GM12878 (cell line): ENCODE results near the gene PPP1CC. TPM values are rescaled to one million over a fixed set of nuclear protein-coding genes. Genes with fewer than 3 reads are reported as not detected.

ENCODE experiments used
- ATAC-seq: fragments of 200-7000 bp; cut with Tn5 transposase; 3 replicates; pipeline ENCODE4 v1.9.1; 2020; ENCODE audit warnings: mild to moderate bottlenecking, moderate library complexity
- BruUV-seq: library from RNA; stranded (reverse); fragments of 400-500 nt; replicated peaks from 2 replicates; lab custom pipeline; 2021; lab: Mats Ljungman, UMichigan
- CTCF ChIA-PET: fragments of 300-600 bp; sonication (Branson Sonifier 250); formaldehyde crosslinking; extraction: SDS; loops from one replicate; lab custom pipeline; 2021; ENCODE audit warnings: inconsistent platforms; lab: Yijun Ruan, JAX
- POLR2A ChIA-PET: fragments of 350-600 bp; formaldehyde crosslinking; extraction: SDS; loops from one replicate; lab custom pipeline; 2021; ENCODE audit warnings: inconsistent platforms; lab: Charles Lee
- RAD21 ChIA-PET: fragments of 300-600 bp; sonication (Branson Sonifier 250); formaldehyde crosslinking; loops from one replicate; lab custom pipeline; 2023; ENCODE audit warnings: antibody characterized with exemption; ENCODE audit not compliant: unreplicated experiment; lab: Charles Lee
- SMC1A ChIA-PET: fragments of 300-600 bp; sonication (Branson Sonifier 250); formaldehyde crosslinking; loops from one replicate; lab custom pipeline; 2023; ENCODE audit not compliant: unreplicated experiment, uncharacterized antibody; lab: Charles Lee
- DNase-seq: peaks from one replicate; pipeline ENCODE4 v3.0.0-alpha.2; 2011; ENCODE audit warnings: low read depth, low spot score
- FAIRE-seq: peaks from 3 replicates; lab custom pipeline; 2011; peaks lifted over from hg19 to GRCh38; lab: Jason Lieb, UNC
- H2AFZ ChIP-seq: 2 replicates; pipeline ENCODE4 v1.6.0; 2011; ENCODE audit warnings: low read depth, low read length, control low read depth; ENCODE audit not compliant: control insufficient read depth
- H3K27ac ChIP-seq: 2 replicates; pipeline ENCODE4 v1.5.1; 2011; ENCODE audit warnings: control low read depth; ENCODE audit not compliant: control insufficient read depth, insufficient read depth
- H3K27me3 ChIP-seq, 2 experiments: replicated peaks in 1 of 2; 2 replicates each; pipeline versions ENCODE4 v1.6.0 to v1.6.1; 2011; ENCODE audit warnings: low read length in 1 of 2; ENCODE audit not compliant: control insufficient read depth in 2 of 2, insufficient read depth in 2 of 2
- H3K36me3 ChIP-seq, 2 experiments: 2 replicates each; pipeline ENCODE4 v1.5.1; 2011; ENCODE audit warnings: low read length in 1 of 2; ENCODE audit not compliant: control insufficient read depth in 2 of 2, insufficient read depth in 2 of 2
- H3K4me1 ChIP-seq: 2 replicates; pipeline ENCODE4 v1.6.1; 2011; ENCODE audit warnings: mild to moderate bottlenecking, low read length, moderate library complexity, mixed read lengths; ENCODE audit not compliant: control insufficient read depth, insufficient read depth
- H3K4me2 ChIP-seq: 2 replicates; pipeline ENCODE4 v1.6.0; 2011; ENCODE audit warnings: control low read depth; ENCODE audit not compliant: control insufficient read depth, insufficient read depth
- H3K4me3 ChIP-seq: fragments of 200-600 bp; sonication (generic); 2 replicates; pipeline ENCODE4 v1.5.1; 2016
- H3K79me2 ChIP-seq: 2 replicates; pipeline ENCODE4 v1.6.0; 2011; ENCODE audit warnings: low read length; ENCODE audit not compliant: control insufficient read depth, insufficient read depth
- H3K9ac ChIP-seq: 2 replicates; pipeline ENCODE4 v1.8.0; 2011; ENCODE audit warnings: low read length, control low read depth, mixed read lengths; ENCODE audit not compliant: control insufficient read depth, insufficient read depth
- H3K9me3 ChIP-seq: replicated peaks from 3 replicates; pipeline ENCODE4 v1.5.1; 2011; ENCODE audit warnings: mild to moderate bottlenecking, low read length; ENCODE audit not compliant: control insufficient read depth, insufficient read depth
- H4K20me1 ChIP-seq: 2 replicates; pipeline ENCODE4 v1.6.0; 2011; ENCODE audit not compliant: control insufficient read depth, insufficient read depth
- BHLHE40 ChIP-seq, 2 experiments: fragments of 450-650 bp in 1 of 2; IDR thresholded peaks; 2 replicates each; pipeline ENCODE4 v1.6.1; 2011 to 2017; ENCODE audit warnings: low read depth in 2 of 2, borderline replicate concordance in 1 of 2, improper control_type of control experiment in 1 of 2, low read length in 1 of 2, mild to moderate bottlenecking in 1 of 2
- GATAD2B ChIP-seq: fragments of 450-650 bp; conservative IDR thresholded peaks from 2 replicates; pipeline ENCODE4 v1.6.1; 2017; ENCODE audit warnings: low read depth, mild to moderate bottlenecking, moderate library complexity
- IKZF1 ChIP-seq: fragments of 450-650 bp; conservative IDR thresholded peaks from 2 replicates; pipeline ENCODE4 v1.6.1; 2017; ENCODE audit warnings: antibody characterized with exemption, mild to moderate bottlenecking
- IKZF2 ChIP-seq, 2 experiments: fragments of 450-650 bp; IDR thresholded peaks; 2 replicates each; pipeline ENCODE4 v1.6.1; 2017; ENCODE audit warnings: mild to moderate bottlenecking in 2 of 2, moderate library complexity in 2 of 2
- MLLT1 ChIP-seq: fragments of 450-650 bp; IDR thresholded peaks from 2 replicates; pipeline ENCODE4 v1.6.1; 2016; ENCODE audit warnings: mild to moderate bottlenecking
- NFIC ChIP-seq: IDR thresholded peaks from 2 replicates; pipeline ENCODE4 v1.6.1; 2012; ENCODE audit warnings: low read depth, mild to moderate bottlenecking, inconsistent platforms, low read length, moderate library complexity
- NFYB ChIP-seq: IDR thresholded peaks from 2 replicates; pipeline ENCODE4 v1.6.1; 2011; ENCODE audit warnings: low read depth, mild to moderate bottlenecking, low read length, improper control_type of control experiment, moderate library complexity; ENCODE audit not compliant: insufficient read depth
- NR2F1 ChIP-seq: fragments of 450-650 bp; conservative IDR thresholded peaks from 2 replicates; pipeline ENCODE4 v1.6.1; 2017; ENCODE audit warnings: mild to moderate bottlenecking
- RELB ChIP-seq: fragments of 450-650 bp; IDR thresholded peaks from 2 replicates; pipeline ENCODE4 v1.6.1; 2017; ENCODE audit warnings: low read depth, mild to moderate bottlenecking, moderate library complexity
- RUNX3 ChIP-seq: IDR thresholded peaks from 2 replicates; pipeline ENCODE4 v1.6.1; 2012; ENCODE audit warnings: low read length, inconsistent platforms
- SPI1 ChIP-seq: IDR thresholded peaks from 2 replicates; pipeline ENCODE4 v1.6.1; 2011; ENCODE audit warnings: low read depth, mild to moderate bottlenecking, low read length, moderate library complexity, borderline replicate concordance; ENCODE audit not compliant: insufficient read depth
- WGBS: methylation state at CpG from one replicate; pipeline ENCODE4 v1.1.6; 2016; ENCODE audit warnings: low lambda C conversion rate; ENCODE audit not compliant: insufficient replicate concordance, insufficient coverage; ENCODE audit errors: missing lambda C conversion rate; 5-methylcytosine and 5-hydroxymethylcytosine counted together
- in situ Hi-C: fragments of 300-500 bp; cut with MboI; formaldehyde crosslinking; loops from 9 replicates; pipeline ENCODE4 v1.14.3; 2018; ENCODE audit warnings: mixed read lengths
- intact Hi-C: fragments of 100-400 bp; cut with micrococcal nuclease; formaldehyde crosslinking; loops from one replicate; pipeline ENCODE4 v1.14.2; 2022; ENCODE audit not compliant: unreplicated experiment
- polyA plus RNA-seq, 11 experiments: library from polyadenylated mRNA; depleted of rRNA in 4 of 11; unstranded in 6 of 11; stranded (reverse) in 5 of 11; fragments of >200 nt; fragmentation: Nextera tagmentation in 4 of 11; fragmentation: Illumina TruSeq in 1 of 11; extraction: Ambion mirVana in 4 of 11; extraction: Trizol in 1 of 11; gene quantifications; 1 replicate in 1 of 11; 2 replicates in 10 of 11; pipeline versions ENCODE4 v1.2.1 to v1.2.3, GENCODE V29; 2011 to 2016; ENCODE audit warnings: inconsistent platforms in 2 of 11, missing spikeins in 2 of 11, low read depth in 1 of 11
- total RNA-seq, 4 experiments: library from RNA; depleted of rRNA in 3 of 4; stranded (reverse); fragments of >200 nt in 3 of 4; fragmentation: Illumina TruSeq in 1 of 4; extraction: Trizol in 1 of 4; gene quantifications; 2 replicates each; pipeline versions ENCODE4 v1.2.1 to v1.2.3, GENCODE V29; 2013 to 2021

PPP1CC gene
- total and polyA plus RNA-seq, 10 of the 15 experiments (the other 5 are each of a cell fraction or from before 2014, with no cell fraction given): 64.4 to 279 (median 157) TPM

GRCh38 chr12:110726708-110727369 is 15.9 kb downstream of the PPP1CC start:
- SMC1A ChIA-PET: interaction anchor here (0.9 to 6.1 kb wide), 8 partner anchors 12 to 161 kb away, joined by 3 to 55 read pairs (median 3); no protein-coding TSS in a partner anchor
- FAIRE-seq: no peak
- H4K20me1 ChIP-seq: peaks cover 2% of the 10 kb centered on the region; the same call in 1 of the 2 replicates
- WGBS: 59% methylated on average over 9 of the region's 9 CpGs
- no peak for DNase-seq
- peaks cover 21 to 27% of the 10 kb centered on the region in 2 experiments for H3K36me3 ChIP-seq
- POLR2A ChIA-PET: interaction anchor here (0.5 to 3.0 kb wide), 7 partner anchors 7 to 296 kb away, joined by 3 to 21 read pairs (median 3); no protein-coding TSS in a partner anchor
- no peaks in the 10 kb centered on the region for H3K9me3 ChIP-seq
- H3K79me2 ChIP-seq: peaks cover 55% of the 10 kb centered on the region
- H3K27ac ChIP-seq: peak overlapping the region; percentile 38
- BruUV-seq: no TSS peak
- H3K27me3 ChIP-seq: no peaks in the 10 kb centered on the region
- H3K4me2 ChIP-seq: peak overlapping the region; percentile 73
- RAD21 ChIA-PET: interaction anchor here (0.6 to 2.7 kb wide), 9 partner anchors 10 to 276 kb away, joined by 3 to 10 read pairs (median 4); partner anchors contain the start of gene ARPC3
- H3K9ac ChIP-seq: no peak overlapping the region
- H2AFZ ChIP-seq: no peak overlapping the region
- TF ChIP-seq IKZF1 (peak; percentile 55; the same call in 1 of the 2 replicates), NFYB (no peak), NFIC (0 out of 2 replicates have a peak, but pooled peaks have one; percentile 4), SPI1 (peak; percentile 70; the same call in 1 of the 2 replicates), NR2F1 (peak; percentile 95), RELB (0 out of 2 replicates have a peak, but pooled peaks have one; percentile 12), MLLT1 (no peak), IKZF2 (IDR thresholded peaks at IDR 0.05) (peak; percentile 15 to 37; a peak in 1 of 4 replicates), BHLHE40 (IDR thresholded peaks at IDR 0.05; ENCODE audit: borderline replicate concordance in 1 of 2, low read depth in 2 of 2, low read length in 1 of 2) (peak; percentile 9; a peak in 1 of 4 replicates), RUNX3 (peak; percentile 47), GATAD2B (no peak)
- CTCF ChIA-PET: interaction anchor here (0.8 to 1.8 kb wide), 5 partner anchors 9 to 85 kb away, joined by 3 to 7 read pairs (median 3); no protein-coding TSS in a partner anchor
- peak; percentile 55 for ATAC-seq
- H3K4me3 ChIP-seq: no peak overlapping the region; the same call in 1 of the 2 replicates
- intact Hi-C loops: no loop called here
- peaks cover 16% of the 10 kb centered on the region for H3K4me1 ChIP-seq
- in situ Hi-C loops: no loop called here
